IMR-90 (cell line): ENCODE measurements around the gene SLC27A3. TPM values are rescaled to one million over a fixed set of nuclear protein-coding genes. Genes with fewer than 3 reads are reported as not detected.

Experiments used
- ATAC-seq: fragments of 200-7000 bp; cut with Tn5 transposase; 2 replicates; pipeline ENCODE4 v1.9.1; 2020; ENCODE audit warnings: low read depth, mild to moderate bottlenecking, moderate library complexity
- BruUV-seq: library from RNA; stranded (reverse); fragments of 400-500 nt; replicated peaks from 2 replicates; lab custom pipeline; 2021; lab: Mats Ljungman, UMichigan
- CTCF ChIA-PET: fragments of 300-600 bp; formaldehyde crosslinking; extraction: SDS; loops from one replicate; lab custom pipeline; 2021; ENCODE audit warnings: antibody characterized with exemption; lab: Yijun Ruan, JAX
- POLR2A ChIA-PET: fragments of 300-600 bp; sonication (Branson Sonifier 250); formaldehyde crosslinking; loops from one replicate; lab custom pipeline; 2022; ENCODE audit warnings: antibody characterized with exemption; ENCODE audit not compliant: unreplicated experiment; lab: Charles Lee
- DNase-seq: peaks from one replicate; pipeline ENCODE4 v3.0.0; 2013
- H2AFZ ChIP-seq: replicated peaks from 2 replicates; pipeline ENCODE3; 2013; ENCODE audit warnings: low read length, mild to moderate bottlenecking; ENCODE audit not compliant: poor library complexity
- H2AK5ac ChIP-seq: 2 replicates; pipeline ENCODE4 v1.6.1; 2013; ENCODE audit warnings: low read depth, low read length, inconsistent platforms
- H2AK9ac ChIP-seq: replicated peaks from 2 replicates; pipeline ENCODE3; 2013; ENCODE audit warnings: mild to moderate bottlenecking, low read depth, low read length, moderate library complexity; ENCODE audit not compliant: poor library complexity
- H2BK120ac ChIP-seq: 2 replicates; pipeline ENCODE4 v1.6.1; 2013; ENCODE audit warnings: low read depth, low read length, inconsistent platforms
- H2BK15ac ChIP-seq: 3 replicates; pipeline ENCODE4 v1.6.1; 2013; ENCODE audit warnings: low read depth, low read length, inconsistent platforms
- H2BK20ac ChIP-seq: 2 replicates; pipeline ENCODE4 v1.6.1; 2013; ENCODE audit warnings: low read depth, mild to moderate bottlenecking, inconsistent platforms, low read length, moderate library complexity
- H2BK5ac ChIP-seq: 2 replicates; pipeline ENCODE4 v1.6.1; 2013; ENCODE audit warnings: mild to moderate bottlenecking, low read depth, low read length, inconsistent platforms; ENCODE audit not compliant: poor library complexity, severe bottlenecking
- H3K14ac ChIP-seq: replicated peaks from 2 replicates; pipeline ENCODE4 v1.6.1; 2013; ENCODE audit warnings: low read depth, low read length, inconsistent platforms
- H3K18ac ChIP-seq: 2 replicates; pipeline ENCODE4 v1.6.1; 2013; ENCODE audit warnings: low read depth, low read length, control low read depth
- H3K23ac ChIP-seq: 2 replicates; pipeline ENCODE4 v1.6.1; 2013; ENCODE audit warnings: low read depth, low read length, inconsistent platforms
- H3K27ac ChIP-seq: 2 replicates; pipeline ENCODE4 v1.5.1; 2013; ENCODE audit warnings: mild to moderate bottlenecking, control low read depth, low read length; ENCODE audit not compliant: insufficient read depth
- H3K27me3 ChIP-seq: 2 replicates; pipeline ENCODE4 v1.6.1; 2013; ENCODE audit warnings: low read length; ENCODE audit not compliant: control insufficient read depth, insufficient read depth
- H3K36me3 ChIP-seq: 2 replicates; pipeline ENCODE4 v1.6.1; 2013; ENCODE audit warnings: low read length, mixed read lengths; ENCODE audit not compliant: control insufficient read depth, insufficient read depth
- H3K4ac ChIP-seq: 2 replicates; pipeline ENCODE4 v1.6.1; 2013; ENCODE audit warnings: low read depth, low read length, inconsistent platforms
- H3K4me1 ChIP-seq: 2 replicates; pipeline ENCODE4 v1.6.1; 2013; ENCODE audit warnings: low read length, mixed read lengths; ENCODE audit not compliant: control insufficient read depth, insufficient read depth
- H3K4me2 ChIP-seq: 2 replicates; pipeline ENCODE4 v1.6.1; 2013; ENCODE audit warnings: low read depth, mild to moderate bottlenecking, control low read depth, low read length, moderate library complexity
- H3K4me3 ChIP-seq: 2 replicates; pipeline ENCODE4 v1.5.1; 2013; ENCODE audit warnings: low read depth, mild to moderate bottlenecking, control low read depth, low read length, moderate library complexity; ENCODE audit not compliant: insufficient read depth
- H3K56ac ChIP-seq: 2 replicates; pipeline ENCODE4 v1.6.1; 2013; ENCODE audit warnings: low read length, inconsistent platforms; ENCODE audit not compliant: insufficient read depth; ENCODE audit errors: extremely low read depth
- H3K79me1 ChIP-seq, 2 experiments: 2 replicates each; pipeline ENCODE4 v1.6.1; 2013; ENCODE audit warnings: low read length in 2 of 2, inconsistent platforms in 1 of 2, low read depth in 1 of 2
- H3K9ac ChIP-seq: 2 replicates; pipeline ENCODE4 v1.6.1; 2013; ENCODE audit warnings: low read depth, low read length, control low read depth
- H3K9me1 ChIP-seq: 2 replicates; pipeline ENCODE4 v1.6.1; 2013; ENCODE audit warnings: low read length, inconsistent platforms; ENCODE audit not compliant: insufficient read depth
- H3K9me3 ChIP-seq: 2 replicates; pipeline ENCODE4 v1.6.1; 2013; ENCODE audit warnings: low read length; ENCODE audit not compliant: control insufficient read depth, insufficient read depth
- H4K20me1 ChIP-seq: 2 replicates; pipeline ENCODE4 v1.6.1; 2013; ENCODE audit warnings: low read length, inconsistent platforms; ENCODE audit not compliant: insufficient read depth
- H4K5ac ChIP-seq: 2 replicates; pipeline ENCODE4 v1.6.1; 2013; ENCODE audit warnings: mild to moderate bottlenecking, low read depth, low read length, control low read depth
- H4K8ac ChIP-seq, 2 experiments: 2 replicates each; pipeline ENCODE4 v1.6.1; 2013; ENCODE audit warnings: low read depth in 2 of 2, low read length in 2 of 2, control low read depth in 1 of 2, inconsistent platforms in 1 of 2
- H4K91ac ChIP-seq: 2 replicates; pipeline ENCODE4 v1.6.1; 2013; ENCODE audit warnings: low read depth, low read length, inconsistent platforms; ENCODE audit not compliant: insufficient read depth
- CEBPB ChIP-seq: IDR thresholded peaks from 2 replicates; pipeline ENCODE4 v1.6.1; 2012; ENCODE audit warnings: low read depth, low read length, improper control_type of control experiment
- CHD1 ChIP-seq: IDR thresholded peaks from 2 replicates; pipeline ENCODE4 v1.6.1; 2012; ENCODE audit warnings: low read depth, low read length, improper control_type of control experiment
- FOS ChIP-seq: fragments of 150-350 bp; IDR thresholded peaks from 2 replicates; pipeline ENCODE4 v1.6.1; 2016; ENCODE audit warnings: low read depth, low read length
- MAZ ChIP-seq: IDR thresholded peaks from 2 replicates; pipeline ENCODE4 v1.6.1; 2012; ENCODE audit warnings: low read depth, mild to moderate bottlenecking, low read length, improper control_type of control experiment, moderate library complexity, borderline replicate concordance
- MXI1 ChIP-seq: IDR thresholded peaks from 2 replicates; pipeline ENCODE4 v1.6.1; 2012; ENCODE audit warnings: low read depth, mild to moderate bottlenecking, low read length, moderate library complexity, borderline replicate concordance
- RAD21 ChIP-seq: IDR thresholded peaks from 2 replicates; pipeline ENCODE4 v1.6.1; 2012; ENCODE audit warnings: low read length, improper control_type of control experiment
- RFX5 ChIP-seq: IDR thresholded peaks from 2 replicates; pipeline ENCODE4 v1.8.0; 2012; ENCODE audit warnings: low read depth, mild to moderate bottlenecking, low read length, moderate library complexity
- WGBS, 2 experiments: methylation state at CpG; one replicate each; pipeline versions ENCODE4 v1.1.5 to v1.1.7; 2013; ENCODE audit warnings: missing lambda C conversion rate in 2 of 2; ENCODE audit not compliant: insufficient read length in 1 of 2; ENCODE audit errors: extremely low coverage in 2 of 2; 5-methylcytosine and 5-hydroxymethylcytosine counted together
- dilution Hi-C: fragments of 300-500 bp; cut with HindIII; formaldehyde crosslinking; loops from one replicate; pipeline ENCODE4 v1.14.3; 2018; ENCODE audit warnings: low sequenced_read_pairs; ENCODE audit not compliant: unreplicated experiment
- in situ Hi-C: fragments of 300-500 bp; cut with MboI; formaldehyde crosslinking; loops from 3 replicates; pipeline ENCODE4 v1.14.3; 2019; ENCODE audit warnings: low sequenced_read_pairs, inconsistent platforms, mixed read lengths
- intact Hi-C: fragments of 100-400 bp; cut with micrococcal nuclease; formaldehyde crosslinking; loops from 2 replicates; pipeline ENCODE4 v1.10.0; 2022
- polyA plus RNA-seq, 3 experiments: library from polyadenylated mRNA; depleted of rRNA; stranded (reverse); fragments of >200 nt; gene quantifications; 2 replicates each; pipeline ENCODE4 v1.2.3, GENCODE V29; 2012; ENCODE audit warnings: low replicate concordance in 1 of 3
- total RNA-seq: library from RNA; depleted of rRNA; stranded (reverse); fragments of >200 nt; gene quantifications from 2 replicates; pipeline ENCODE4 v1.2.3, GENCODE V29; 2012
- TF ChIP-seq, protein P1 (sequence below): conservative IDR thresholded peaks from 2 replicates; pipeline ENCODE4 v1.5.1; 2012; ENCODE audit warnings: mild to moderate bottlenecking, low read depth, low read length, improper control_type of control experiment
- TF ChIP-seq, protein P2 (sequence below): fragments of 150-350 bp; IDR thresholded peaks from 2 replicates; pipeline ENCODE4 v1.6.1; 2016; ENCODE audit warnings: low read depth, mild to moderate bottlenecking, low read length, moderate library complexity, borderline replicate concordance

Gene SLC27A3
- total and polyA plus RNA-seq, 2 of the 4 experiments (the other 2 are of a cell fraction): 3.2 to 9.3 TPM

DNA sequence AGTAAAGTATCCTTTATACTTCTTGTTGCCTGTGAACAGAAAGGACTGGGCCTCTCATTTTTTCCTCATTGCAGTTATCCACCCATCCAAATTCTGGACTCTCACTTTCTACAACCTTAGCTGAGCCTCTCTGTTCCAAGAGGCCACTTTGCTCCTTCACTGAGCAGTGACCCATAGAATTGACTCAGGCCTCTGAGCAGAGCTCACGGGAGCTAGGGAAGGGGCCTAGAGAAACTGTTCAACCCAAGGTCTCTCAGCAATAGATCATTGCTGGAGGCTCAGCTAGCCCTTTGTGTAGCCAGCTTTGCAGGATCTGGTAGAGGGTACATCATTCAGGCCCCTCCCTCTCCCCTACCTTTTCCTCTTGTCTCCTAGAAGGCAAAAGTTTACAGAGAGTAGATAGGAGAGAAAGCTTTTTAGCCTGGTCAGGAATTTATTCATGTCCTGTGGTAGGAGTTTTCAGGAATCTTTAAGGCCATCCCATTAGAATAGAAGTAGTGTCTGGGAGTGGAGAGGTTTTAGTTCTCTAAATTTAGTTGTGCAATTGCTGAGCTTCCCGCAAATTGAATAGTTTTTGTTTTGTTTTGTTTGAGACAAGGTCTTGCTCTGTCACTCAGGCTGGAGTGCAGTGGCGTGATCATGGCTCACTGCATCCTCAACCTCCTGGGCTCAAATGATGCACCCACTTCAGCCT lies 40.7 kb upstream of the SLC27A3 start:
- H2AFZ ChIP-seq: no peak overlapping the region
- TF ChIP-seq FOS (no peak), RFX5 (no peak), MXI1 (no peak), RAD21 (no peak), CHD1 (no peak), CEBPB (no peak), MAZ (no peak)
- TF ChIP-seq, protein P1, sequence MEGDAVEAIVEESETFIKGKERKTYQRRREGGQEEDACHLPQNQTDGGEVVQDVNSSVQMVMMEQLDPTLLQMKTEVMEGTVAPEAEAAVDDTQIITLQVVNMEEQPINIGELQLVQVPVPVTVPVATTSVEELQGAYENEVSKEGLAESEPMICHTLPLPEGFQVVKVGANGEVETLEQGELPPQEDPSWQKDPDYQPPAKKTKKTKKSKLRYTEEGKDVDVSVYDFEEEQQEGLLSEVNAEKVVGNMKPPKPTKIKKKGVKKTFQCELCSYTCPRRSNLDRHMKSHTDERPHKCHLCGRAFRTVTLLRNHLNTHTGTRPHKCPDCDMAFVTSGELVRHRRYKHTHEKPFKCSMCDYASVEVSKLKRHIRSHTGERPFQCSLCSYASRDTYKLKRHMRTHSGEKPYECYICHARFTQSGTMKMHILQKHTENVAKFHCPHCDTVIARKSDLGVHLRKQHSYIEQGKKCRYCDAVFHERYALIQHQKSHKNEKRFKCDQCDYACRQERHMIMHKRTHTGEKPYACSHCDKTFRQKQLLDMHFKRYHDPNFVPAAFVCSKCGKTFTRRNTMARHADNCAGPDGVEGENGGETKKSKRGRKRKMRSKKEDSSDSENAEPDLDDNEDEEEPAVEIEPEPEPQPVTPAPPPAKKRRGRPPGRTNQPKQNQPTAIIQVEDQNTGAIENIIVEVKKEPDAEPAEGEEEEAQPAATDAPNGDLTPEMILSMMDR: no peak
- TF ChIP-seq, protein P2, sequence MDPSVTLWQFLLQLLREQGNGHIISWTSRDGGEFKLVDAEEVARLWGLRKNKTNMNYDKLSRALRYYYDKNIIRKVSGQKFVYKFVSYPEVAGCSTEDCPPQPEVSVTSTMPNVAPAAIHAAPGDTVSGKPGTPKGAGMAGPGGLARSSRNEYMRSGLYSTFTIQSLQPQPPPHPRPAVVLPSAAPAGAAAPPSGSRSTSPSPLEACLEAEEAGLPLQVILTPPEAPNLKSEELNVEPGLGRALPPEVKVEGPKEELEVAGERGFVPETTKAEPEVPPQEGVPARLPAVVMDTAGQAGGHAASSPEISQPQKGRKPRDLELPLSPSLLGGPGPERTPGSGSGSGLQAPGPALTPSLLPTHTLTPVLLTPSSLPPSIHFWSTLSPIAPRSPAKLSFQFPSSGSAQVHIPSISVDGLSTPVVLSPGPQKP: no peak
- no peak overlapping the region for H3K18ac ChIP-seq
- H3K4ac ChIP-seq: no peak overlapping the region
- no peak overlapping the region for H3K56ac ChIP-seq
- H4K20me1 ChIP-seq: no peaks in the 10 kb centered on the region
- no CpG with 5 or more reads among the region's 3 CpGs for WGBS, 2 experiments
- no peak overlapping the region for H4K8ac ChIP-seq
- no peaks in the 10 kb centered on the region; the same call in 1 of the 2 replicates for H3K9me1 ChIP-seq
- ChIA-PET CTCF (interaction anchor here (0.6 to 1.8 kb wide), 2 partner anchors 9 to 56 kb away, joined by 3 to 4 read pairs; partner anchors contain the start of gene NPR1), POLR2A (no interaction called here)
- no peak overlapping the region for H2BK15ac ChIP-seq
- H2BK120ac ChIP-seq: no peak overlapping the region
- no peak overlapping the region for H2AK9ac ChIP-seq
- H4K91ac ChIP-seq: no peak overlapping the region
- dilution Hi-C loops: no loop called here
- H2BK20ac ChIP-seq: no peak overlapping the region
- H2AK5ac ChIP-seq: no peak overlapping the region
- no peak overlapping the region for H3K14ac ChIP-seq
- 0 out of 2 replicates have a peak, but pooled peaks cover 2% of the 10 kb centered on the region for H3K36me3 ChIP-seq
- no peaks in the 10 kb centered on the region for H3K9me3 ChIP-seq
- BruUV-seq: no TSS peak
- no peak overlapping the region for H3K4me2 ChIP-seq
- no peak for ATAC-seq
- no peak overlapping the region for H4K5ac ChIP-seq
- no peak for DNase-seq
- H3K23ac ChIP-seq: no peak overlapping the region
- no peak overlapping the region for H3K27ac ChIP-seq
- no peaks in the 10 kb centered on the region for H3K27me3 ChIP-seq
- no peak overlapping the region for H3K9ac ChIP-seq
- H2BK5ac ChIP-seq: no peak overlapping the region
- H3K79me1 ChIP-seq: peaks cover 8 to 36% of the 10 kb centered on the region in 2 experiments; a peak in 2 of 4 replicates
- intact Hi-C loops: no loop called here
- H3K4me1 ChIP-seq: no peaks in the 10 kb centered on the region; the same call in 1 of the 2 replicates
- no peak overlapping the region for H3K4me3 ChIP-seq
- in situ Hi-C loops: no loop called here
